HepG2 (cell line): ENCODE data around the gene FIGLA. TPM values are rescaled to one million over a fixed set of nuclear protein-coding genes. Genes with fewer than 3 reads are reported as not detected.
A peak's percentile ranks its signal among the peaks of the same experiment; 100 is the strongest.

Experiments
- ARID4A ChIP-seq: sonication (generic); formaldehyde crosslinking; IDR thresholded peaks from 2 replicates; pipeline ENCODE4 v1.5.0; 2020; ENCODE audit warnings: mild to moderate bottlenecking, missing genetic modification reagents, borderline replicate concordance
- BATF2 ChIP-seq: sonication (generic); formaldehyde crosslinking; IDR thresholded peaks from 2 replicates; pipeline ENCODE4 v1.8.0; 2022; ENCODE audit warnings: mild to moderate bottlenecking, missing genetic modification reagents, moderate library complexity
- CBX5 ChIP-seq: sonication (generic); formaldehyde crosslinking; IDR thresholded peaks from 2 replicates; pipeline ENCODE4 v1.4.0; 2020; ENCODE audit warnings: missing genetic modification reagents, borderline replicate concordance
- ERF ChIP-seq: IDR thresholded peaks from 2 replicates; pipeline ENCODE4 v1.6.1; 2018; ENCODE audit warnings: missing biosample characterization, missing genetic modification reagents
- ETV5 ChIP-seq: IDR thresholded peaks from 2 replicates; pipeline ENCODE4 v1.6.1; 2018; ENCODE audit warnings: missing biosample characterization, missing genetic modification reagents, inconsistent platforms, borderline replicate concordance
- HDAC1 ChIP-seq: sonication (generic); formaldehyde crosslinking; IDR thresholded peaks from 2 replicates; pipeline ENCODE4 v1.5.1; 2020; ENCODE audit warnings: mild to moderate bottlenecking, missing genetic modification reagents
- HNF1B ChIP-seq: sonication (generic); formaldehyde crosslinking; IDR thresholded peaks from 2 replicates; pipeline ENCODE4 v1.5.1; 2020; ENCODE audit warnings: mild to moderate bottlenecking, moderate library complexity, missing genetic modification reagents
- KDM1A ChIP-seq: IDR thresholded peaks from 2 replicates; pipeline ENCODE4 v1.6.1; 2016; ENCODE audit warnings: missing compliant biosample characterization
- KLF11 ChIP-seq: IDR thresholded peaks from 2 replicates; pipeline ENCODE4 v1.6.1; 2016; ENCODE audit warnings: missing compliant biosample characterization
- MYPOP ChIP-seq: sonication (generic); formaldehyde crosslinking; IDR thresholded peaks from 2 replicates; pipeline ENCODE4 v1.8.1; 2023; ENCODE audit warnings: mild to moderate bottlenecking, moderate library complexity, missing genetic modification reagents
- RORA ChIP-seq: sonication (generic); formaldehyde crosslinking; IDR thresholded peaks from 2 replicates; pipeline ENCODE4 v1.5.0; 2020; ENCODE audit warnings: mild to moderate bottlenecking, missing genetic modification reagents, moderate library complexity
- SPEN ChIP-seq: sonication (generic); formaldehyde crosslinking; IDR thresholded peaks from 2 replicates; pipeline ENCODE4 v1.5.1; 2020; ENCODE audit warnings: low read depth, mild to moderate bottlenecking, missing genetic modification reagents
- THAP11 ChIP-seq: IDR thresholded peaks from 2 replicates; pipeline ENCODE4 v1.6.1; 2016; ENCODE audit warnings: missing biosample characterization, missing genetic modification reagents
- UBTF ChIP-seq: sonication (generic); formaldehyde crosslinking; IDR thresholded peaks from 2 replicates; pipeline ENCODE4 v1.4.0; 2020; ENCODE audit warnings: mild to moderate bottlenecking, missing genetic modification reagents
- ZNF549 ChIP-seq: sonication (generic); formaldehyde crosslinking; IDR thresholded peaks from 2 replicates; pipeline ENCODE4 v1.5.0; 2020; ENCODE audit warnings: missing genetic modification reagents
- ZNF615 ChIP-seq: sonication (generic); formaldehyde crosslinking; IDR thresholded peaks from 2 replicates; pipeline ENCODE4 v1.5.0; 2020; ENCODE audit warnings: mild to moderate bottlenecking, missing genetic modification reagents, borderline replicate concordance
- ZNF670 ChIP-seq: sonication (generic); formaldehyde crosslinking; IDR thresholded peaks from 2 replicates; pipeline ENCODE4 v1.8.0; 2022; ENCODE audit warnings: mild to moderate bottlenecking, missing genetic modification reagents, borderline replicate concordance
- ZNF839 ChIP-seq: sonication (generic); formaldehyde crosslinking; IDR thresholded peaks from 2 replicates; pipeline ENCODE4 v1.4.0; 2020; ENCODE audit warnings: missing genetic modification reagents, mild to moderate bottlenecking, borderline replicate concordance
- polyA plus RNA-seq, 8 experiments: library from polyadenylated mRNA; depleted of rRNA in 3 of 8; stranded (reverse) in 7 of 8; unstranded in 1 of 8; fragments of >200 nt; fragmentation: Illumina TruSeq in 4 of 8; extraction: Trizol in 4 of 8; gene quantifications; 2 replicates each; pipeline versions ENCODE4 v1.2.1 to v1.2.3, GENCODE V29; 2011 to 2016; ENCODE audit warnings: low read depth in 4 of 8, missing spikeins in 1 of 8, mixed read lengths in 1 of 8; ENCODE audit not compliant: insufficient read depth in 1 of 8
- total RNA-seq, 5 experiments: library from RNA; depleted of rRNA; stranded (reverse); fragments of >200 nt; fragmentation: Illumina TruSeq; extraction: Trizol; gene quantifications; 2 replicates each; pipeline ENCODE4 v1.2.3, GENCODE V29; 2016; ENCODE audit warnings: low read depth in 1 of 5

Gene FIGLA
- total and polyA plus RNA-seq, 2 of the 13 experiments (the other 11 are each of a cell fraction or from before 2014, with no cell fraction given) = not detected

GRCh38 chr2:70789304-70790135, 923 bp downstream of the FIGLA start (continued):
- TF ChIP-seq MYPOP = peak; percentile 49; the same call in 1 of the 2 replicates
- TF ChIP-seq ETV5 = peak; percentile 50; the same call in 1 of the 2 replicates
- no peak for TF ChIP-seq ZNF670 (CRISPR knock-in tag)
- TF ChIP-seq KLF11 (CRISPR knock-in tag) = 0 out of 2 replicates have a peak, but pooled peaks have one; percentile 53
- peak; percentile 58; the same call in 1 of the 2 replicates for TF ChIP-seq HNF1B (CRISPR knock-in tag)
- peak; percentile 50; the same call in 1 of the 2 replicates for TF ChIP-seq THAP11 (CRISPR knock-in tag)
- TF ChIP-seq ZNF839 = peak; percentile 69; the same call in 1 of the 2 replicates
- 0 out of 2 replicates have a peak, but pooled peaks have one; percentile 34 for TF ChIP-seq UBTF (CRISPR knock-in tag)
- TF ChIP-seq ERF (CRISPR knock-in tag) = peak; percentile 79; the same call in 1 of the 2 replicates
- peak; percentile 38; the same call in 1 of the 2 replicates for TF ChIP-seq ARID4A (CRISPR knock-in tag)
- no peak for TF ChIP-seq RORA (CRISPR knock-in tag)
- TF ChIP-seq KDM1A (CRISPR knock-in tag) = no peak
- no peak for TF ChIP-seq HDAC1 (CRISPR knock-in tag)
- no peak for TF ChIP-seq ZNF549 (CRISPR knock-in tag)
- 0 out of 2 replicates have a peak, but pooled peaks have one; percentile 25 for TF ChIP-seq SPEN (CRISPR knock-in tag)
- TF ChIP-seq CBX5 (CRISPR knock-in tag) = peak; percentile 73; the same call in 1 of the 2 replicates
- TF ChIP-seq ZNF615 (CRISPR knock-in tag) = no peak
- TF ChIP-seq BATF2 (CRISPR knock-in tag) = no peak
